Panc1 (cell line): ENCODE results near the gene PLXNC1. TPM values are rescaled to one million over a fixed set of nuclear protein-coding genes. Genes with fewer than 3 reads are reported as not detected.

ENCODE experiments used
- ATAC-seq: fragments of 200-7000 bp; cut with Tn5 transposase; 2 replicates; pipeline ENCODE4 v1.9.1; 2020; ENCODE audit warnings: mild to moderate bottlenecking, moderate library complexity
- BruUV-seq: library from RNA; stranded (reverse); fragments of 400-500 nt; replicated peaks from 2 replicates; lab custom pipeline; 2021; lab: Mats Ljungman, UMichigan
- CTCF ChIA-PET: fragments of 300-600 bp; sonication (Branson Sonifier 250); formaldehyde crosslinking; loops from one replicate; lab custom pipeline; 2022; ENCODE audit warnings: antibody characterized with exemption; lab: Charles Lee
- POLR2A ChIA-PET: fragments of 300-600 bp; sonication (Branson Sonifier 250); formaldehyde crosslinking; loops from one replicate; lab custom pipeline; 2022; ENCODE audit warnings: antibody characterized with exemption; lab: Charles Lee
- DNase-seq: peaks from one replicate; pipeline ENCODE4 v3.0.0-alpha.2; 2010; ENCODE audit warnings: low read depth, low spot score
- H3K27ac ChIP-seq: 2 replicates; pipeline ENCODE4 v1.5.1; 2011; ENCODE audit warnings: mild to moderate bottlenecking, low read length, inconsistent platforms
- H3K27me3 ChIP-seq: fragments of 200-500 bp; sonication (Bioruptor generic); 2 replicates; pipeline ENCODE4 v1.6.0; 2014; ENCODE audit warnings: low read length, inconsistent platforms; ENCODE audit not compliant: control insufficient read depth, insufficient read depth
- H3K36me3 ChIP-seq: fragments of 200-500 bp; sonication (Bioruptor generic); 2 replicates; pipeline ENCODE4 v1.5.1; 2014; ENCODE audit warnings: inconsistent platforms, mild to moderate bottlenecking, low read length, moderate library complexity; ENCODE audit not compliant: control insufficient read depth, insufficient read depth
- H3K4me1 ChIP-seq: 2 replicates; pipeline ENCODE4 v1.5.1; 2011; ENCODE audit warnings: inconsistent platforms, mild to moderate bottlenecking, low read length, moderate library complexity; ENCODE audit not compliant: control insufficient read depth, insufficient read depth
- H3K4me3 ChIP-seq, 2 experiments: 2 replicates each; pipeline ENCODE4 v1.5.1; 2011 to 2012; ENCODE audit warnings: low read depth in 2 of 2, low read length in 2 of 2, mild to moderate bottlenecking in 2 of 2, inconsistent platforms in 1 of 2, moderate library complexity in 1 of 2
- H3K9me3 ChIP-seq: fragments of 200-500 bp; sonication (Bioruptor generic); 2 replicates; pipeline ENCODE4 v1.5.1; 2014; ENCODE audit warnings: low read depth, mild to moderate bottlenecking, inconsistent platforms, low read length, moderate library complexity; ENCODE audit not compliant: control insufficient read depth, insufficient read depth
- POLR2AphosphoS5 ChIP-seq: IDR thresholded peaks from 2 replicates; pipeline ENCODE4 v1.6.1; 2012; ENCODE audit warnings: mild to moderate bottlenecking, low read depth, low read length, moderate library complexity
- SIN3A ChIP-seq: IDR thresholded peaks from 2 replicates; pipeline ENCODE4 v1.6.1; 2012; ENCODE audit warnings: low read depth, mild to moderate bottlenecking, low read length, moderate library complexity, borderline replicate concordance; ENCODE audit not compliant: insufficient read depth
- TCF7L2 ChIP-seq: IDR thresholded peaks from 2 replicates; pipeline ENCODE4 v1.6.1; 2011; ENCODE audit warnings: mild to moderate bottlenecking, low read depth, low read length, inconsistent platforms
- in situ Hi-C: cut with HindIII; loops from 2 replicates; pipeline ENCODE4 v1.10.0; 2016; ENCODE audit warnings: low sequenced_read_pairs, low pct_unique_long_range_greater_than_20kb
- intact Hi-C: fragments of 100-400 bp; cut with micrococcal nuclease; formaldehyde crosslinking; loops from one replicate; pipeline ENCODE4 v1.10.0; 2022; ENCODE audit not compliant: unreplicated experiment
- total RNA-seq: library from RNA; stranded (reverse); gene quantifications from one replicate; pipeline ENCODE4 v1.2.1, GENCODE V29; 2021; ENCODE audit not compliant: unreplicated experiment
- TF ChIP-seq, protein P1 (sequence below), 2 experiments: IDR thresholded peaks; 2 replicates each; pipeline ENCODE4 v1.6.1; 2011 to 2012; ENCODE audit warnings: low read depth in 2 of 2, control low read depth in 1 of 2, low read length in 1 of 2, mild to moderate bottlenecking in 1 of 2, moderate library complexity in 1 of 2; ENCODE audit not compliant: insufficient read depth in 1 of 2
- TF ChIP-seq, protein P2 (sequence below): fragments of 450-650 bp; IDR thresholded peaks from 2 replicates; pipeline ENCODE4 v1.5.1; 2017; ENCODE audit warnings: mild to moderate bottlenecking

PLXNC1 gene
- total RNA-seq, 1 experiment from 2014 or later: 0.57 TPM

DNA sequence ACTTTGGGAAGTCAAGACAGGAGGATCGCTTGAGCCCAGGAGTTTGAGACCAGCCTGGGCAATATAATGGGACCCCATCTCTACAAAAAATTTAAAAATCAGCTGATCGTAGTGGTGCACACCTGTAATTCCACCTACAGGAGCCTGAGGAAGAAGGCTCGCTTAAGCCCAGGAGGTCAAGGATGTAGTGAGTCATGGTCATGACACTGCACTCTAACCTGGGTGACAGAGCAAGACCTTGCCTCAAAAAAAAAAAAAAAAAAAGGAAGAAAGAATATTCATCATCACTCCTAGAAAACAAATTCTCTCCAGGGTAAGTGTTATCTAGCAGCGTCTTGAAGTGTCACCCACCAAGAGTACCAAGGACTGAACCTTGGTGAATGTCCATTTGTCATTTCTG, 34.2 kb upstream of the PLXNC1 start:
- in situ Hi-C loops: no loop called here
- Histone ChIP-seq H3K36me3 (no peaks in the 10 kb centered on the region), H3K4me1 (no peaks in the 10 kb centered on the region), H3K27ac (no peak overlapping the region), H3K9me3 (no peaks in the 10 kb centered on the region), H3K27me3 (no peaks in the 10 kb centered on the region), H3K4me3 (no peak overlapping the region)
- no peak for ATAC-seq
- ChIA-PET POLR2A (no interaction called here), CTCF (no interaction called here)
- intact Hi-C loops: no loop called here
- no peak for TF ChIP-seq POLR2AphosphoS5
- TF ChIP-seq, protein P1, sequence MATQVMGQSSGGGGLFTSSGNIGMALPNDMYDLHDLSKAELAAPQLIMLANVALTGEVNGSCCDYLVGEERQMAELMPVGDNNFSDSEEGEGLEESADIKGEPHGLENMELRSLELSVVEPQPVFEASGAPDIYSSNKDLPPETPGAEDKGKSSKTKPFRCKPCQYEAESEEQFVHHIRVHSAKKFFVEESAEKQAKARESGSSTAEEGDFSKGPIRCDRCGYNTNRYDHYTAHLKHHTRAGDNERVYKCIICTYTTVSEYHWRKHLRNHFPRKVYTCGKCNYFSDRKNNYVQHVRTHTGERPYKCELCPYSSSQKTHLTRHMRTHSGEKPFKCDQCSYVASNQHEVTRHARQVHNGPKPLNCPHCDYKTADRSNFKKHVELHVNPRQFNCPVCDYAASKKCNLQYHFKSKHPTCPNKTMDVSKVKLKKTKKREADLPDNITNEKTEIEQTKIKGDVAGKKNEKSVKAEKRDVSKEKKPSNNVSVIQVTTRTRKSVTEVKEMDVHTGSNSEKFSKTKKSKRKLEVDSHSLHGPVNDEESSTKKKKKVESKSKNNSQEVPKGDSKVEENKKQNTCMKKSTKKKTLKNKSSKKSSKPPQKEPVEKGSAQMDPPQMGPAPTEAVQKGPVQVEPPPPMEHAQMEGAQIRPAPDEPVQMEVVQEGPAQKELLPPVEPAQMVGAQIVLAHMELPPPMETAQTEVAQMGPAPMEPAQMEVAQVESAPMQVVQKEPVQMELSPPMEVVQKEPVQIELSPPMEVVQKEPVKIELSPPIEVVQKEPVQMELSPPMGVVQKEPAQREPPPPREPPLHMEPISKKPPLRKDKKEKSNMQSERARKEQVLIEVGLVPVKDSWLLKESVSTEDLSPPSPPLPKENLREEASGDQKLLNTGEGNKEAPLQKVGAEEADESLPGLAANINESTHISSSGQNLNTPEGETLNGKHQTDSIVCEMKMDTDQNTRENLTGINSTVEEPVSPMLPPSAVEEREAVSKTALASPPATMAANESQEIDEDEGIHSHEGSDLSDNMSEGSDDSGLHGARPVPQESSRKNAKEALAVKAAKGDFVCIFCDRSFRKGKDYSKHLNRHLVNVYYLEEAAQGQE (IDR thresholded peaks at IDR 0.05; ENCODE audit: insufficient read depth in 1 of 2, low read depth in 2 of 2, low read length in 1 of 2): no peak
- no peak for TF ChIP-seq SIN3A
- TF ChIP-seq, protein P2, sequence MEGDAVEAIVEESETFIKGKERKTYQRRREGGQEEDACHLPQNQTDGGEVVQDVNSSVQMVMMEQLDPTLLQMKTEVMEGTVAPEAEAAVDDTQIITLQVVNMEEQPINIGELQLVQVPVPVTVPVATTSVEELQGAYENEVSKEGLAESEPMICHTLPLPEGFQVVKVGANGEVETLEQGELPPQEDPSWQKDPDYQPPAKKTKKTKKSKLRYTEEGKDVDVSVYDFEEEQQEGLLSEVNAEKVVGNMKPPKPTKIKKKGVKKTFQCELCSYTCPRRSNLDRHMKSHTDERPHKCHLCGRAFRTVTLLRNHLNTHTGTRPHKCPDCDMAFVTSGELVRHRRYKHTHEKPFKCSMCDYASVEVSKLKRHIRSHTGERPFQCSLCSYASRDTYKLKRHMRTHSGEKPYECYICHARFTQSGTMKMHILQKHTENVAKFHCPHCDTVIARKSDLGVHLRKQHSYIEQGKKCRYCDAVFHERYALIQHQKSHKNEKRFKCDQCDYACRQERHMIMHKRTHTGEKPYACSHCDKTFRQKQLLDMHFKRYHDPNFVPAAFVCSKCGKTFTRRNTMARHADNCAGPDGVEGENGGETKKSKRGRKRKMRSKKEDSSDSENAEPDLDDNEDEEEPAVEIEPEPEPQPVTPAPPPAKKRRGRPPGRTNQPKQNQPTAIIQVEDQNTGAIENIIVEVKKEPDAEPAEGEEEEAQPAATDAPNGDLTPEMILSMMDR: no peak
- TF ChIP-seq TCF7L2: no peak
- no peak for DNase-seq
- no TSS peak for BruUV-seq

DNA sequence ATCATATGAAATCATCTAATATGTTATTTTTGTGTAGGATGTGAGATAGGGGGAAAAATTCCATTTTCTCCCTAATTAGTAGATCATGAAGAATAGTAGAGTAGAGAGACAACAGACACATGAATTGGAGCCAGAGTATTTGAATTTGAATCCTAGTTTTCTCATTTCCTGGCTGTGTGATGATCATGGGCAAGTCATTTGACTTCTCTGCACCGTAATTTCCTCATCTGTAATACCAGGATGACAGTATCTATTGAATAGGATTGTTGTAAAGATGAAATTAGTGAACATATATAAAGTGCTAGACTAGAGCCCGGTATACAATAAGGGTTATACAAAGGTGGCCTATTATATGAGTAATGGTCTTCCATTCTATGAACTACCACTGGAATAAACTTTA, 32.2 kb upstream of the PLXNC1 start:
- no TSS peak for BruUV-seq
- no peak overlapping the region for H3K4me3 ChIP-seq
- DNase-seq: no peak
- no peaks in the 10 kb centered on the region for H3K27me3 ChIP-seq
- no peaks in the 10 kb centered on the region for H3K9me3 ChIP-seq
- no peaks in the 10 kb centered on the region for H3K4me1 ChIP-seq
- ATAC-seq: no peak
- no peak overlapping the region for H3K27ac ChIP-seq
- CTCF ChIA-PET: no interaction called here
- POLR2A ChIA-PET: no interaction called here
- TF ChIP-seq POLR2AphosphoS5: no peak
- TF ChIP-seq, protein P1 (IDR thresholded peaks at IDR 0.05; ENCODE audit: insufficient read depth in 1 of 2, low read depth in 2 of 2, low read length in 1 of 2): no peak
- no peak for TF ChIP-seq SIN3A
- no peak for TF ChIP-seq TCF7L2
- TF ChIP-seq, protein P2: no peak
- no peaks in the 10 kb centered on the region for H3K36me3 ChIP-seq
- in situ Hi-C loops: no loop called here
- intact Hi-C loops: no loop called here
